Astrocyte (in vitro differentiated cells and primary cell): ENCODE results near the gene GOLGA6D. TPM values are rescaled to one million over a fixed set of nuclear protein-coding genes. Genes with fewer than 3 reads are reported as not detected.
A peak's percentile ranks its signal among the peaks of the same experiment; 100 is the strongest.
"Not testable (repeated sequence)": the region's sequence is repeated elsewhere in the genome, so short reads cannot be mapped to it uniquely, and the experiment has no call there.

Source experiments
- DNase-seq: peaks from one replicate; pipeline ENCODE4 v3.0.0-alpha.2; 2010; ENCODE audit warnings: low read depth
- FAIRE-seq: peaks from 2 replicates; lab custom pipeline; 2011; peaks lifted over from hg19 to GRCh38; lab: Jason Lieb, UNC
- H2AFZ ChIP-seq: 2 replicates; pipeline ENCODE4 v1.6.0; 2012; ENCODE audit warnings: low read depth, low read length, inconsistent platforms
- H3K27ac ChIP-seq: 2 replicates; pipeline ENCODE4 v1.5.1; 2011; ENCODE audit warnings: low read depth, low read length, inconsistent platforms
- H3K27me3 ChIP-seq: 2 replicates; pipeline ENCODE4 v1.6.0; 2011; ENCODE audit warnings: low read length, inconsistent platforms; ENCODE audit not compliant: insufficient read depth
- H3K36me3 ChIP-seq: 2 replicates; pipeline ENCODE4 v1.5.1; 2011; ENCODE audit warnings: low read length, inconsistent platforms; ENCODE audit not compliant: insufficient read depth
- H3K4me1 ChIP-seq: 2 replicates; pipeline ENCODE4 v1.5.1; 2011; ENCODE audit warnings: low read length, inconsistent platforms; ENCODE audit not compliant: insufficient read depth
- H3K4me2 ChIP-seq: 2 replicates; pipeline ENCODE4 v1.6.0; 2012; ENCODE audit warnings: low read length, inconsistent platforms
- H3K4me3 ChIP-seq: 2 replicates; pipeline ENCODE4 v1.5.1; 2011; ENCODE audit warnings: low read depth, mild to moderate bottlenecking, low read length, inconsistent platforms; ENCODE audit not compliant: insufficient read depth
- H3K79me2 ChIP-seq: 2 replicates; pipeline ENCODE4 v1.6.0; 2012; ENCODE audit warnings: mild to moderate bottlenecking, low read length, inconsistent platforms; ENCODE audit not compliant: insufficient read depth
- H3K9ac ChIP-seq: 2 replicates; pipeline ENCODE4 v1.6.0; 2012; ENCODE audit warnings: mild to moderate bottlenecking, low read length, inconsistent platforms
- H3K9me3 ChIP-seq: 2 replicates; pipeline ENCODE4 v1.5.1; 2012; ENCODE audit warnings: low read depth, mild to moderate bottlenecking, low read length, inconsistent platforms; ENCODE audit not compliant: insufficient read depth
- H4K20me1 ChIP-seq: 2 replicates; pipeline ENCODE4 v1.6.0; 2012; ENCODE audit warnings: low read length, inconsistent platforms; ENCODE audit not compliant: insufficient read depth
- H3K27ac Mint-ChIP-seq: one replicate; pipeline ENCODE4 v1.8.0; 2021; ENCODE audit warnings: mild to moderate bottlenecking, mixed read lengths; ENCODE audit not compliant: unreplicated experiment
- H3K27me3 Mint-ChIP-seq: one replicate; pipeline ENCODE4 v1.8.0; 2021; ENCODE audit warnings: low read depth, mixed read lengths; ENCODE audit not compliant: unreplicated experiment
- H3K36me3 Mint-ChIP-seq: one replicate; pipeline ENCODE4 v1.8.0; 2021; ENCODE audit warnings: low read depth, mixed read lengths; ENCODE audit not compliant: unreplicated experiment
- H3K4me1 Mint-ChIP-seq: one replicate; pipeline ENCODE4 v1.8.0; 2021; ENCODE audit warnings: low read depth, mixed read lengths; ENCODE audit not compliant: unreplicated experiment
- H3K4me3 Mint-ChIP-seq: one replicate; pipeline ENCODE4 v1.8.0; 2021; ENCODE audit warnings: mild to moderate bottlenecking, moderate library complexity, mixed read lengths; ENCODE audit not compliant: unreplicated experiment
- H3K9me3 Mint-ChIP-seq: one replicate; pipeline ENCODE4 v1.8.0; 2021; ENCODE audit warnings: mild to moderate bottlenecking, mixed read lengths; ENCODE audit not compliant: unreplicated experiment
- EZH2 ChIP-seq: IDR thresholded peaks from 2 replicates; pipeline ENCODE4 v1.6.1; 2012; ENCODE audit warnings: mild to moderate bottlenecking, low read length, inconsistent platforms; ENCODE audit not compliant: insufficient read depth
- total RNA-seq: library from RNA; stranded (reverse); gene quantifications from 2 replicates; pipeline ENCODE4 v1.2.1, GENCODE V29; 2021
- TF ChIP-seq, protein P1 (sequence below): IDR thresholded peaks from 2 replicates; pipeline ENCODE4 v1.5.1; 2011; ENCODE audit warnings: low read depth, mild to moderate bottlenecking, inconsistent platforms, low read length, moderate library complexity; ENCODE audit not compliant: insufficient read depth

GOLGA6D gene
- total RNA-seq, 1 donor from 2014 or later: not detected

DNA sequence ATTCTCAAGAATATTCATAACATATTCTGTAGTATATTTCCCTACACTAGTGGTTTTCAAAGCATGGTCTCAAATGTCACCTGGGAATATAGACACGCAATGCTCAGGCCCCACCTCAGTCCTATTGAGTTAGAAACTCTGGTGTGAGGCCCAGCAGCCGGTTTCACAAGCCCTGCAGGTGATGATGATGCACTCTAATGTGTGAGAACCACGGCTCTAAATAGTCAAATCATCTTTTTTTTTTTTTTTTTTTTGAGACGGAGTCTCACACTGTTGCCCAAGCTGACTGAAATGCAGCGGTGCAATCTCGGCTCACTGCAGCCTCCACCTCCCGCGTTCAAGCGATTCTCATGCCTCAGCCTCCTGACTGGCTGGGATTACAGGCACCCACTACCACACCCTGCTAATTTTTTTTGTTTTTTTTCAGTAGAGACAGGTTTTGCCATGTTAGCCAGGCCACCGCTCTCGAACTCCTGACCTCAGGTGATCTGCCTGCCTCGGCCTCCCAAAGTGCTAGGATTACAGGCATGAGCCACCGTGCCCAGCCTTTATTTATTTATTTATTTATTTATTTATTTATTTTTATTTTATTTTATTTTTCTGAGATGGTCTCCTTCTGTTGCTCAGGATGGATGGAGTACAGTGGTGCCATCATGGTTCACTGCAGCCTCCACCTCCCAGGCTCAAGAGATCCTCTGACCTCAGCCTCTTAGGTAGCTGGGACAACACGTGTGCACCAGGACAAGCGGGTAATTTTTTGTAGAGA is 51.2 kb downstream of the GOLGA6D start:
- H2AFZ ChIP-seq, H4K20me1 ChIP-seq, H3K4me2 ChIP-seq, H3K36me3 Mint-ChIP-seq, H3K4me1 Mint-ChIP-seq, H3K4me3 Mint-ChIP-seq, FAIRE-seq, H3K9ac ChIP-seq, H3K27ac Mint-ChIP-seq, H3K27ac ChIP-seq, H3K9me3 ChIP-seq, H3K4me3 ChIP-seq, DNase-seq, H3K4me1 ChIP-seq, H3K36me3 ChIP-seq, H3K27me3 ChIP-seq, H3K9me3 Mint-ChIP-seq, H3K27me3 Mint-ChIP-seq: not testable (repeated sequence)
- peaks cover 11% of the 10 kb centered on the region for H3K79me2 ChIP-seq

DNA sequence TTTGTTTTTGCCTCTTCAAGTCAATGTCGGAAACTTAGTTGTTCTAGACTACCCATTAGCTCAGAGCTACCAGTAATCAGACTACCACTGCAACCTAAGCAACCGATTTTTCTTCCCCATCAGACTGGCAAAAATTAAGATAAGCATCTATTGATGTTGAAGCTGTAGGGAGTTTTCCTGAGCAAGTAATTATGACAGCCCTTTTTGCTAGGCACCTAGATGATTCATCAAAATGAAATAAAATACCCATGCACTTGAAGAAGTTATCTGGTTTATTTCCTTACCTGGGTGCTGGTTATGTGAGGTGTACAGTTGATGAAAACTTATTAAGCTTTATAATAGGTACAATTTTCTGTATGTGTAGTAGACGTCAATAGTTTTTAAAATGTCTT is 52.7 kb downstream of the GOLGA6D start:
- Histone ChIP-seq H2AFZ (peak overlapping the region; percentile 93), H3K4me1 (peaks cover 10% of the 10 kb centered on the region), H3K27me3 (no peaks in the 10 kb centered on the region), H3K79me2 (peaks cover 11% of the 10 kb centered on the region), H3K27ac (peak overlapping the region; percentile 72), H3K9me3 (no peaks in the 10 kb centered on the region), H3K9ac (peak overlapping the region; percentile 92), H3K36me3 (no peaks in the 10 kb centered on the region), H3K4me3 (peak overlapping the region; percentile 77), H4K20me1 (no peaks in the 10 kb centered on the region), H3K4me2 (peak overlapping the region; percentile 99)
- peaks cover 9% of the 10 kb centered on the region for H3K27me3 Mint-ChIP-seq
- peak overlapping the region; percentile 96 for H3K4me3 Mint-ChIP-seq
- DNase-seq (no peak), FAIRE-seq (no peak)
- no peak for TF ChIP-seq EZH2
- TF ChIP-seq, protein P1, sequence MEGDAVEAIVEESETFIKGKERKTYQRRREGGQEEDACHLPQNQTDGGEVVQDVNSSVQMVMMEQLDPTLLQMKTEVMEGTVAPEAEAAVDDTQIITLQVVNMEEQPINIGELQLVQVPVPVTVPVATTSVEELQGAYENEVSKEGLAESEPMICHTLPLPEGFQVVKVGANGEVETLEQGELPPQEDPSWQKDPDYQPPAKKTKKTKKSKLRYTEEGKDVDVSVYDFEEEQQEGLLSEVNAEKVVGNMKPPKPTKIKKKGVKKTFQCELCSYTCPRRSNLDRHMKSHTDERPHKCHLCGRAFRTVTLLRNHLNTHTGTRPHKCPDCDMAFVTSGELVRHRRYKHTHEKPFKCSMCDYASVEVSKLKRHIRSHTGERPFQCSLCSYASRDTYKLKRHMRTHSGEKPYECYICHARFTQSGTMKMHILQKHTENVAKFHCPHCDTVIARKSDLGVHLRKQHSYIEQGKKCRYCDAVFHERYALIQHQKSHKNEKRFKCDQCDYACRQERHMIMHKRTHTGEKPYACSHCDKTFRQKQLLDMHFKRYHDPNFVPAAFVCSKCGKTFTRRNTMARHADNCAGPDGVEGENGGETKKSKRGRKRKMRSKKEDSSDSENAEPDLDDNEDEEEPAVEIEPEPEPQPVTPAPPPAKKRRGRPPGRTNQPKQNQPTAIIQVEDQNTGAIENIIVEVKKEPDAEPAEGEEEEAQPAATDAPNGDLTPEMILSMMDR: no peak
- H3K4me1 Mint-ChIP-seq: peaks cover 2% of the 10 kb centered on the region
- H3K36me3 Mint-ChIP-seq: peaks cover 9% of the 10 kb centered on the region
- H3K9me3 Mint-ChIP-seq: no peaks in the 10 kb centered on the region
- no peak overlapping the region for H3K27ac Mint-ChIP-seq

DNA sequence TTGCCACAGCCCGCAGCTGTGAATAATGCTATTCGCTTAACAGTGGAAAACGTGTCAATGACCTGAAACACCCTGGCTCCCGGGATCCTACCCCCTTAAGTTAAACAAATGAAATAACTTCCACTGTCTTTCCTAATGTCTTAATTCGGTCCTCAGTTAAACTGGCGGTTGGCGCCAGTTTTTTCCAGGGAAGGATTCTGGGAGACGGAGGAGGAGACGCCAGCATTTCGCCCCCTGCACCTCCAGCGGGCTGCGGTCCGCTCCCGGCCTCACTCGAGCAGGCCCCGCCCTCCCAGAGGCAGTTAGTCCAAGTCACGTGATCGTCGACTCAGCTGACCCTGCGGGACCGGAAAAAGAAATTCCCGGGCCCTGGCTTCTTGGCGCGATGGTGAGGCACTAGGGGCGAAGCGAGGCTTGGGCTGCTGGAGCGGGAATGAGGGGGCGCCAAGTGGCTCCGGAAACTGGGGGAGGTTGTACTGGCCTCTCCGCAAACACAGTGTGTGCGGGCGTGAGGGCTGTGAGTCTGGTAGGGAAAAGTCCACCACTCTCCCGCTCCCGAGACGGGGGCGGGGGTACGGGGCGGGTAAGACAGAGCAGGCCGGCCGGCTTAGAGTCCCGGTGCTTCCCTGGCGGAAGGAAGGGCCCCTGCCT is 53.2 kb downstream of the GOLGA6D start, which contains the start of gene COMMD4:
COMMD4 (plus strand) TSS at position 359 of the 651 bp plus-strand sequence; CDS start at position 386, 27 bp downstream.
- no peak for FAIRE-seq
- H3K9me3 Mint-ChIP-seq: no peaks in the 10 kb centered on the region
- TF ChIP-seq EZH2: no peak

More for the DNA sequence above, 53.2 kb downstream of the GOLGA6D start, which contains the start of gene COMMD4:
- Histone ChIP-seq H4K20me1 (no peaks in the 10 kb centered on the region), H3K79me2 (peaks cover 11% of the 10 kb centered on the region), H3K4me3 (peak within 1 kb of the TSS; percentile 77), H2AFZ (peak within 1 kb of the TSS; percentile 93), H3K27ac (peak within 1 kb of the TSS; percentile 72), H3K9me3 (no peaks in the 10 kb centered on the region), H3K27me3 (no peaks in the 10 kb centered on the region), H3K4me1 (peaks cover 10% of the 10 kb centered on the region), H3K4me2 (peak within 1 kb of the TSS; percentile 99), H3K36me3 (no peaks in the 10 kb centered on the region), H3K9ac (peak within 1 kb of the TSS; percentile 92)
- H3K4me3 Mint-ChIP-seq: peak within 1 kb of the TSS; percentile 96
- H3K4me1 Mint-ChIP-seq: peaks cover 2% of the 10 kb centered on the region
- DNase-seq: peak; percentile 91
- H3K27me3 Mint-ChIP-seq: peaks cover 7% of the 10 kb centered on the region
- H3K36me3 Mint-ChIP-seq: peaks cover 9% of the 10 kb centered on the region
- H3K27ac Mint-ChIP-seq: peak within 1 kb of the TSS; percentile 85
